Upper lobe of left lung (tissue), 6 donors: ENCODE measurements around the gene PITPNM3. TPM values are rescaled to one million over a fixed set of nuclear protein-coding genes. Genes with fewer than 3 reads are reported as not detected.

Experiments used
- ATAC-seq, 2 donors: fragments of 200-7000 bp; cut with Tn5 transposase; one replicate each; pipeline ENCODE4 v1.9.1; 2022; ENCODE audit warnings: mild to moderate bottlenecking in 2 of 2, moderate library complexity in 2 of 2; ENCODE audit not compliant: low FRiP score in 2 of 2
- DNase-seq, 2 donors: peaks; one replicate each; pipeline ENCODE4 v3.0.0-alpha.2; 2019 to 2020
- H3K27ac ChIP-seq, 4 donors: fragments of 200-600 bp; sonication (generic); one replicate each; pipeline ENCODE4 v1.5.1; 2016 to 2019
- H3K27me3 ChIP-seq, 4 donors: fragments of 200-600 bp; sonication (generic); one replicate each; pipeline ENCODE4 v1.5.1; 2017 to 2019
- H3K36me3 ChIP-seq, 4 donors: fragments of 200-600 bp; sonication (generic); one replicate each; pipeline ENCODE4 v1.5.1; 2016 to 2019
- H3K4me1 ChIP-seq, 4 donors: fragments of 200-600 bp; sonication (generic); one replicate each; pipeline ENCODE4 v1.5.1; 2018 to 2019
- H3K4me3 ChIP-seq, 4 donors: fragments of 200-600 bp; sonication (generic); one replicate each; pipeline ENCODE4 v1.5.1; 2017 to 2019; ENCODE audit warnings: mild to moderate bottlenecking in 2 of 4, moderate library complexity in 1 of 4
- H3K9me3 ChIP-seq, 4 donors: fragments of 200-600 bp; sonication (generic); one replicate each; pipeline ENCODE4 v1.5.1; 2018 to 2019
- EP300 ChIP-seq, 4 donors: sonication (generic); formaldehyde crosslinking; IDR thresholded peaks; one replicate each; pipeline ENCODE4 v1.5.1; 2017; ENCODE audit warnings: antibody characterized with exemption in 4 of 4, control low read depth in 2 of 4
- POLR2A ChIP-seq, 4 donors: fragments of 450-650 bp; IDR thresholded peaks; one replicate each; pipeline ENCODE4 v1.5.1; 2016 to 2017; ENCODE audit warnings: antibody characterized with exemption in 4 of 4, mild to moderate bottlenecking in 2 of 4
- POLR2AphosphoS5 ChIP-seq, 2 donors: sonication (generic); formaldehyde crosslinking; IDR thresholded peaks; one replicate each; pipeline ENCODE4 v1.5.1; 2017; ENCODE audit warnings: antibody characterized with exemption in 2 of 2
- WGBS, 2 donors: methylation state at CpG; one replicate each; pipeline ENCODE4 v1.1.5; 2017 to 2018; 5-methylcytosine and 5-hydroxymethylcytosine counted together
- total RNA-seq, 6 donors: library from RNA; depleted of rRNA in 4 of 6; stranded (reverse); fragments of >200 nt in 4 of 6; gene quantifications; one replicate each; pipeline versions ENCODE4 v1.1.0 to v1.2.1, GENCODE V29; 2016 to 2021
- TF ChIP-seq, protein P1 (sequence below), 6 experiments: fragments of 450-650 bp in 4 of 6; fragments of 200-600 bp in 2 of 6; sonication (generic) in 2 of 6; IDR thresholded peaks; one replicate each; pipeline ENCODE4 v1.5.1; 2016 to 2019; ENCODE audit warnings: antibody characterized with exemption in 6 of 6
- donor health status: DM: no; HTN: no; CAD: no; lungs with moderate emphysema.
- donor health status: DM: no; HTN: yes; CAD: no; lungs with severe emphysema.

PITPNM3 gene
- total RNA-seq, 6 donors from 2014 or later: 10.3 to 16.3 (median 12.5) TPM

DNA sequence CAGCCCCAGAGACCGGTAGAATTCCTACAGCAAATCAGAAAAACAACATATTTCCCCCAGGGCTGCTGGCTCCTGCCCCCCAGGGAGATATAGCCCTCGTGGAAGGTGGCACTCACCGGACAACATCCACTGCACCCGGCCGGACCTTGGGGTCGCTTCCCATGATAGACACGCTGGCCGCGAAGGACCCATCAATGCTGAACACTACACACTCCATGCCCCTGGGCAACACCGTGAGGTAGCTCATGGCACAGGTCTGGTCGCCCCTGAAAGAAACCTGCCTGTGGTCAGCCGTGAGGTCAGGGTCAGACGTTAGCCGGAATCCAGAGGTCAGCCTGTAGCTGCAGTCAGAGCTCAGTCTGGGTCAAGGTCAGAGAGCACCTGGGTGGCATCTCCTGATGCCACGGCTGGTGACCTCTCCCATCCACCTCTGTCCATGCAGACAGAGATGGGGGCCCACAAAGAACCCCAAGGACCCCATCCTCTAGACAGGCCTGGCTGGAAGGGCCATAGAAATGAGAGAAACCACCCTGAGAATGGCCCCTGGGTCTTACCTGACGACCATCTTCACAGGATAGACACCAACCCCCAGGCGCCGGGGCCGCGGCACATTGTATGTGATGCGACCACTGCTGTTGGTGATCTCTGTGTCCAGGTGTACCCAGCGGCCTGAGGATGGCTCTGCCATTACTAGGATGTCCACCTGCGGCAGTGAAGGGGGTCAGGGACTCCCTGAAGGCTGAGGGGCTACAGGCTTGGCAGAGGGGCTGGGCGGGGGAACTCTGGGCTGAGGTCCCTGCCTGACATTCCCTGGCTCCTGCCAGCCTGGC is 92.5 kb downstream of the PITPNM3 start:
- Histone ChIP-seq H3K4me1 (no peaks in the 10 kb centered on the region), H3K27me3 (no peaks in the 10 kb centered on the region), H3K36me3 (peaks cover 0 to 5% (median 2%) of the 10 kb centered on the region in 4 donors), H3K27ac (no peak overlapping the region), H3K9me3 (no peaks in the 10 kb centered on the region), H3K4me3 (no peak overlapping the region)
- TF ChIP-seq POLR2AphosphoS5 (IDR thresholded peaks at IDR 0.05) (no peak), POLR2A (IDR thresholded peaks at IDR 0.05) (no peak), EP300 (IDR thresholded peaks at IDR 0.05) (no peak)
- TF ChIP-seq, protein P1, sequence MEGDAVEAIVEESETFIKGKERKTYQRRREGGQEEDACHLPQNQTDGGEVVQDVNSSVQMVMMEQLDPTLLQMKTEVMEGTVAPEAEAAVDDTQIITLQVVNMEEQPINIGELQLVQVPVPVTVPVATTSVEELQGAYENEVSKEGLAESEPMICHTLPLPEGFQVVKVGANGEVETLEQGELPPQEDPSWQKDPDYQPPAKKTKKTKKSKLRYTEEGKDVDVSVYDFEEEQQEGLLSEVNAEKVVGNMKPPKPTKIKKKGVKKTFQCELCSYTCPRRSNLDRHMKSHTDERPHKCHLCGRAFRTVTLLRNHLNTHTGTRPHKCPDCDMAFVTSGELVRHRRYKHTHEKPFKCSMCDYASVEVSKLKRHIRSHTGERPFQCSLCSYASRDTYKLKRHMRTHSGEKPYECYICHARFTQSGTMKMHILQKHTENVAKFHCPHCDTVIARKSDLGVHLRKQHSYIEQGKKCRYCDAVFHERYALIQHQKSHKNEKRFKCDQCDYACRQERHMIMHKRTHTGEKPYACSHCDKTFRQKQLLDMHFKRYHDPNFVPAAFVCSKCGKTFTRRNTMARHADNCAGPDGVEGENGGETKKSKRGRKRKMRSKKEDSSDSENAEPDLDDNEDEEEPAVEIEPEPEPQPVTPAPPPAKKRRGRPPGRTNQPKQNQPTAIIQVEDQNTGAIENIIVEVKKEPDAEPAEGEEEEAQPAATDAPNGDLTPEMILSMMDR (IDR thresholded peaks at IDR 0.05): no peak
- WGBS, 2 donors: 92 to 94% methylated on average over 7 to 23 of the region's 24 CpGs
- ATAC-seq (no peak), DNase-seq (no peak)

GRCh38 chr17:6462692-6463091 is 93.7 kb downstream of the PITPNM3 start:
- Histone ChIP-seq H3K36me3 (peaks cover 0 to 5% (median 2%) of the 10 kb centered on the region in 4 donors), H3K9me3 (no peaks in the 10 kb centered on the region), H3K4me3 (no peak overlapping the region), H3K4me1 (no peaks in the 10 kb centered on the region), H3K27me3 (no peaks in the 10 kb centered on the region), H3K27ac (no peak overlapping the region)
- DNase-seq: no peak
- 88 to 92% methylated on average over 2 of the region's 2 CpGs for WGBS, 2 donors
- no peak for ATAC-seq
- TF ChIP-seq, protein P1 (IDR thresholded peaks at IDR 0.05): no peak
- TF ChIP-seq EP300 (IDR thresholded peaks at IDR 0.05) (no peak), POLR2AphosphoS5 (IDR thresholded peaks at IDR 0.05) (no peak), POLR2A (IDR thresholded peaks at IDR 0.05) (no peak)

DNA sequence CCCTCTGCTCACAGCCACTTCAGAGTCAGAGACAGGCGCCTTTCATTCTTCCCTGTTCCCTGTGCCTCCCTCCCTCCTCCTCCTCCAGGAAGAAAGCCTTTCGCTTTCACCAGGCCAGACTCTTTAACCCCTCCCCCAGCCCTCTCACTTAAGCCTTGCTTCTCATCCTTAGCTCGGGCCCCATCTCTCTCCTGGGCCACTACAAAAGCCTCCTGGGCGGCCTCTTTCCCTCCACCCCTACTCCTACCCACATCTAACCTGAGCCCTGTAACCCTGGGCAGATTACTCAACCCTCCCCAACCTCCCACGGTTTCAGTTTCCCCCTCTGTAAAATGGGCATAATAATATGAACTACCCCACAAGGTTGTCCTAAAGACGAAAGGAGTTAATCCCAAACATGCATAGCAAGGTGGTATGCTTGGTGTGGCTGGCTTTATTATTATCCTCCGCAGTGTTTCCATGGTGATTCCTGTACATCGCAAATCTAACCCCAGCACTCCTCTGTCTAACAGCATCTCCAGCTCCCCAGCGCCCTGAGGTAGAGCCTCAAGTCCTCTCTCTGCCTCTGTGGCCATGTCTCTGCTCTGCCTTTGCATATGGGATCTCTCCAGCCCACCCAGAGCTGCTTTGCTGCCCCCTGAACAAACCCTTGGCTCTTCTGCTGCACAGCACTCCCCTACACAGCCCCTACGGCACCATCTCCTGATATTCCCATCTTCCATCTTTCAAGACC is 94.4 kb downstream of the PITPNM3 start:
- Histone ChIP-seq H3K9me3 (no peaks in the 10 kb centered on the region), H3K27me3 (no peaks in the 10 kb centered on the region), H3K36me3 (peaks cover 0 to 5% (median 2%) of the 10 kb centered on the region in 4 donors), H3K4me1 (no peaks in the 10 kb centered on the region), H3K27ac (no peak overlapping the region), H3K4me3 (no peak overlapping the region)
- TF ChIP-seq POLR2AphosphoS5 (IDR thresholded peaks at IDR 0.05) (no peak), POLR2A (IDR thresholded peaks at IDR 0.05) (no peak), EP300 (IDR thresholded peaks at IDR 0.05) (no peak)
- TF ChIP-seq, protein P1 (IDR thresholded peaks at IDR 0.05): no peak
- DNase-seq: no peak
- ATAC-seq: no peak
- WGBS, 2 donors: 81 to 82% methylated on average over 10 of the region's 10 CpGs

DNA sequence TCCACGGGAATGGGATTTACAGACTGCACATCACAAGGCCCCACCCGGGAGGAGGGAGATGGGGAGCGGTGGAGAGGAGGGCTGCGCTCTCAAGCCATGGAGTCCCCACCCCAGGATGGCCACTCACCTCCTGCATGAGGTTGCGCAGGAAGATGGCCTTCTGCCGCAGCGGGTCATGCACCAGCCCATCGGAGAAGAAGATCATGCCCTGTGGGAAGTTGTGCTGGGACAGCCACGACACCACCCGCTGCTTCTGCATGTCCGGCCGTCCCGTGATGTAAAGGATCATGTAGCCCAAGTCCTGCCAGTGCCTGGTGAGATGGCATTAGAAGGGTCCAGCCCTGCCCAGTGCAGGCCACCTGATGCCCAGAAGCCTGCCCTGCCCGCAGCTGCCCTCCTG is 95.1 kb downstream of the PITPNM3 start:
- TF ChIP-seq EP300 (IDR thresholded peaks at IDR 0.05): no peak
- TF ChIP-seq, protein P1 (IDR thresholded peaks at IDR 0.05): no peak
- TF ChIP-seq POLR2A (IDR thresholded peaks at IDR 0.05): no peak
- no peak for TF ChIP-seq POLR2AphosphoS5 (IDR thresholded peaks at IDR 0.05)
- no peaks in the 10 kb centered on the region for H3K27me3 ChIP-seq
- H3K36me3 ChIP-seq: peaks cover 0 to 5% (median 2%) of the 10 kb centered on the region in 4 donors
- ATAC-seq: no peak
- no peak overlapping the region for H3K27ac ChIP-seq
- H3K4me1 ChIP-seq: no peaks in the 10 kb centered on the region
- no peak overlapping the region for H3K4me3 ChIP-seq
- no peak for DNase-seq
- H3K9me3 ChIP-seq: no peaks in the 10 kb centered on the region
- WGBS, 2 donors: 94 to 99% methylated on average over 7 to 14 of the region's 14 CpGs
